ENCODE results near the gene ITPR2. TPM values are rescaled to one million over a fixed set of nuclear protein-coding genes. Genes with fewer than 3 reads are reported as not detected.

Gene ITPR2
- total RNA-seq, 1 experiment from 2014 or later: 10.1 TPM

GRCh38 chr12:26297396-26298070, 535.5 kb downstream of the ITPR2 start:
- no peak for DNase-seq (ENCODE audit: low read depth)

- peak; percentile 56 for DNase-seq (ENCODE audit: low read depth)
Observed at GRCh38 chr12:26295001-26295400, 538.0 kb downstream of the ITPR2 start.

- no peak for DNase-seq (ENCODE audit: low read depth)
Observed at GRCh38 chr12:26293612-26294011, 539.4 kb downstream of the ITPR2 start.

- DNase-seq (ENCODE audit: low read depth): no peak
Observed at GRCh38 chr12:26292596-26292995, 540.4 kb downstream of the ITPR2 start.

- no peak for DNase-seq (ENCODE audit: low read depth)
Observed at GRCh38 chr12:26290565-26290964, 542.4 kb downstream of the ITPR2 start.

GRCh38 chr12:26287671-26288381, 545.2 kb downstream of the ITPR2 start:
- DNase-seq (ENCODE audit: low read depth): peak; percentile 47

Other genes starting within 250 kb of the ITPR2 start
- 46.8 and 55.6 TPM in 2 replicates for gene INTS13, start 104.8 kb upstream of the ITPR2 start, total RNA-seq (2014; rRNA removed; shearing (Covaris generic))
- 49.1 and 58.3 TPM in 2 replicates for gene FGFR1OP2, start 105.3 kb upstream of the ITPR2 start, total RNA-seq (2014; rRNA removed; shearing (Covaris generic))
- 49.5 and 63.4 TPM in 2 replicates for gene TM7SF3, start 181.2 kb upstream of the ITPR2 start, total RNA-seq (2014; rRNA removed; shearing (Covaris generic))
- gene MED21, start 189.4 kb upstream of the ITPR2 start, total RNA-seq (2014; rRNA removed; shearing (Covaris generic)): 74.0 and 93.2 TPM in 2 replicates
- gene C12orf71, start 249.4 kb upstream of the ITPR2 start, total RNA-seq (2014; rRNA removed; shearing (Covaris generic)): not detected in 2 replicates

Measured in RPMI7951 (cell line).